ENCODE data around the gene PAX2.

- TF ChIP-seq CTCF (IDR thresholded peaks at IDR 0.05): no peak
- no peak for TF ChIP-seq EZH2 (IDR thresholded peaks at IDR 0.05)
- TF ChIP-seq EZH2phosphoT487 (IDR thresholded peaks at IDR 0.05): no peak
These were observed 40.2 kb upstream of the PAX2 start for GRCh38 chr10:100705139-100705538.
